ENCODE results near the gene DYNC1I1. TPM values are rescaled to one million over a fixed set of nuclear protein-coding genes. Genes with fewer than 3 reads are reported as not detected.

Gene DYNC1I1
- total RNA-seq, 1 experiment from 2014 or later: 3.2 TPM

DNA sequence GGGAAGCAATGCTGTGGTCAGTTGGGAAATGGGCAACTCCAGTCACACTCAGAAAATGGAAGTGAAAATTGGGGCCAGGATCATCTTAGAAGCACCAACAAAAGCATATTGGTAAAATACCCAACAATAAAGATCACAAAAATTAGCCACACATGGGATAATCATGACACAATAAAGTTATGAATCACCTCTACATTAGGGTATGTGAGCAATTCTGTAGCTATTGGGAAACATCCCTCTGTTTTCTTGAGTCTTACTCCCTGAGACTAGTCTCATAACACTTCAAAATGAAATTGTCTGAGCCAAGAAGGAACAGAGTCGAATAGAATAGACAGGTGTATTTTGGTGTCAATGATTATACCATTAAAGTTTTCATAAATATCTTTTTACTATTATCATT, 178.3 kb downstream of the DYNC1I1 start:
- no peak overlapping the region for H3K18ac ChIP-seq (ENCODE audit: insufficient read length, low read depth, low read length)
- H2AK5ac ChIP-seq (ENCODE audit: insufficient read length, low read length): no peak overlapping the region
- no peaks in the 10 kb centered on the region for H3K27me3 ChIP-seq (ENCODE audit: insufficient read depth, low read length)
- Mint-ChIP-seq H3K9me3 (no peaks in the 10 kb centered on the region), H3K36me3 (ENCODE audit: insufficient read depth in 1 of 3, low read depth in 3 of 3) (no peaks in the 10 kb centered on the region), H3K4me3 (no peak overlapping the region), H3K4me1 (no peaks in the 10 kb centered on the region), H3K27ac (no peak overlapping the region), H3K27me3 (ENCODE audit: low read depth) (no peaks in the 10 kb centered on the region)
- WGBS (ENCODE audit: extremely low coverage, insufficient read length, low lambda C conversion rate): no CpG with 5 or more reads among the region's 1 CpG
- H2BK12ac ChIP-seq (ENCODE audit: insufficient read length, low read depth, low read length): no peak overlapping the region
- H3K23ac ChIP-seq (ENCODE audit: insufficient read length, low read depth, low read length): no peak overlapping the region
- no peaks in the 10 kb centered on the region for H3K79me1 ChIP-seq (ENCODE audit: insufficient read depth, low read depth, low read length, poor library complexity, severe bottlenecking)
- no peak overlapping the region for H2BK5ac ChIP-seq (ENCODE audit: insufficient read length, low read length)
- no peaks in the 10 kb centered on the region for H4K20me1 ChIP-seq (ENCODE audit: control insufficient read depth, insufficient read depth, insufficient read length)
- H3K27ac ChIP-seq (ENCODE audit: insufficient read length, low read depth, low read length): no peak overlapping the region
- H2AFZ ChIP-seq (ENCODE audit: low read length): no peak overlapping the region
- TF ChIP-seq, protein P1, sequence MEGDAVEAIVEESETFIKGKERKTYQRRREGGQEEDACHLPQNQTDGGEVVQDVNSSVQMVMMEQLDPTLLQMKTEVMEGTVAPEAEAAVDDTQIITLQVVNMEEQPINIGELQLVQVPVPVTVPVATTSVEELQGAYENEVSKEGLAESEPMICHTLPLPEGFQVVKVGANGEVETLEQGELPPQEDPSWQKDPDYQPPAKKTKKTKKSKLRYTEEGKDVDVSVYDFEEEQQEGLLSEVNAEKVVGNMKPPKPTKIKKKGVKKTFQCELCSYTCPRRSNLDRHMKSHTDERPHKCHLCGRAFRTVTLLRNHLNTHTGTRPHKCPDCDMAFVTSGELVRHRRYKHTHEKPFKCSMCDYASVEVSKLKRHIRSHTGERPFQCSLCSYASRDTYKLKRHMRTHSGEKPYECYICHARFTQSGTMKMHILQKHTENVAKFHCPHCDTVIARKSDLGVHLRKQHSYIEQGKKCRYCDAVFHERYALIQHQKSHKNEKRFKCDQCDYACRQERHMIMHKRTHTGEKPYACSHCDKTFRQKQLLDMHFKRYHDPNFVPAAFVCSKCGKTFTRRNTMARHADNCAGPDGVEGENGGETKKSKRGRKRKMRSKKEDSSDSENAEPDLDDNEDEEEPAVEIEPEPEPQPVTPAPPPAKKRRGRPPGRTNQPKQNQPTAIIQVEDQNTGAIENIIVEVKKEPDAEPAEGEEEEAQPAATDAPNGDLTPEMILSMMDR (conservative IDR thresholded peaks at IDR 0.05): no peak
- no peak overlapping the region for H4K5ac ChIP-seq (ENCODE audit: insufficient read length, low read depth, low read length)
- H3K56ac ChIP-seq (ENCODE audit: insufficient read length, low read depth, low read length): no peak overlapping the region
- H4K91ac ChIP-seq (ENCODE audit: insufficient read length, low read depth, low read length): no peak overlapping the region
- H2BK120ac ChIP-seq (ENCODE audit: low read depth, low read length, poor library complexity, severe bottlenecking): no peak overlapping the region
- DNase-seq: no peak
- H2BK15ac ChIP-seq (ENCODE audit: low read depth, low read length): no peak overlapping the region
- H3K9me3 ChIP-seq (ENCODE audit: control insufficient read depth, low read depth, low read length): no peaks in the 10 kb centered on the region
- no peak overlapping the region for H2BK20ac ChIP-seq (ENCODE audit: low read depth, low read length, poor library complexity, severe bottlenecking)
- no peaks in the 10 kb centered on the region for H3K23me2 ChIP-seq (ENCODE audit: insufficient read length, low read depth, low read length, poor library complexity, severe bottlenecking)
- H3K9ac ChIP-seq (ENCODE audit: extremely low read depth, insufficient read length, low read length): no peak overlapping the region
- H3K4me1 ChIP-seq (ENCODE audit: insufficient read depth, low read length): no peaks in the 10 kb centered on the region
- no peak overlapping the region for H3K4me2 ChIP-seq (ENCODE audit: insufficient read depth, insufficient read length, low read length)
- H3K14ac ChIP-seq (ENCODE audit: insufficient read depth, low read length): no peak overlapping the region
- H3T11ph ChIP-seq (ENCODE audit: low read length): no peak overlapping the region
- no peaks in the 10 kb centered on the region for H3K79me2 ChIP-seq (ENCODE audit: insufficient read depth, low read length)
- H3K4ac ChIP-seq (ENCODE audit: low read depth, low read length): no peak overlapping the region
- H4K8ac ChIP-seq (replicated peaks; ENCODE audit: insufficient read length, low read depth, low read length): no peak overlapping the region
